Astrocyte (in vitro differentiated cells and primary cell): Measurements from ENCODE around the gene VGLL4. TPM values are rescaled to one million over a fixed set of nuclear protein-coding genes. Genes with fewer than 3 reads are reported as not detected.

Experiments used
- DNase-seq: peaks from one replicate; pipeline ENCODE4 v3.0.0-alpha.2; 2010; ENCODE audit warnings: low read depth
- FAIRE-seq: peaks from 2 replicates; lab custom pipeline; 2011; peaks lifted over from hg19 to GRCh38; lab: Jason Lieb, UNC
- H2AFZ ChIP-seq: 2 replicates; pipeline ENCODE4 v1.6.0; 2012; ENCODE audit warnings: low read depth, low read length, inconsistent platforms
- H3K27ac ChIP-seq: 2 replicates; pipeline ENCODE4 v1.5.1; 2011; ENCODE audit warnings: low read depth, low read length, inconsistent platforms
- H3K27me3 ChIP-seq: 2 replicates; pipeline ENCODE4 v1.6.0; 2011; ENCODE audit warnings: low read length, inconsistent platforms; ENCODE audit not compliant: insufficient read depth
- H3K36me3 ChIP-seq: 2 replicates; pipeline ENCODE4 v1.5.1; 2011; ENCODE audit warnings: low read length, inconsistent platforms; ENCODE audit not compliant: insufficient read depth
- H3K4me1 ChIP-seq: 2 replicates; pipeline ENCODE4 v1.5.1; 2011; ENCODE audit warnings: low read length, inconsistent platforms; ENCODE audit not compliant: insufficient read depth
- H3K4me2 ChIP-seq: 2 replicates; pipeline ENCODE4 v1.6.0; 2012; ENCODE audit warnings: low read length, inconsistent platforms
- H3K4me3 ChIP-seq: 2 replicates; pipeline ENCODE4 v1.5.1; 2011; ENCODE audit warnings: low read depth, mild to moderate bottlenecking, low read length, inconsistent platforms; ENCODE audit not compliant: insufficient read depth
- H3K79me2 ChIP-seq: 2 replicates; pipeline ENCODE4 v1.6.0; 2012; ENCODE audit warnings: mild to moderate bottlenecking, low read length, inconsistent platforms; ENCODE audit not compliant: insufficient read depth
- H3K9ac ChIP-seq: 2 replicates; pipeline ENCODE4 v1.6.0; 2012; ENCODE audit warnings: mild to moderate bottlenecking, low read length, inconsistent platforms
- H3K9me3 ChIP-seq: 2 replicates; pipeline ENCODE4 v1.5.1; 2012; ENCODE audit warnings: low read depth, mild to moderate bottlenecking, low read length, inconsistent platforms; ENCODE audit not compliant: insufficient read depth
- H4K20me1 ChIP-seq: 2 replicates; pipeline ENCODE4 v1.6.0; 2012; ENCODE audit warnings: low read length, inconsistent platforms; ENCODE audit not compliant: insufficient read depth
- H3K27ac Mint-ChIP-seq: one replicate; pipeline ENCODE4 v1.8.0; 2021; ENCODE audit warnings: mild to moderate bottlenecking, mixed read lengths; ENCODE audit not compliant: unreplicated experiment
- H3K27me3 Mint-ChIP-seq: one replicate; pipeline ENCODE4 v1.8.0; 2021; ENCODE audit warnings: low read depth, mixed read lengths; ENCODE audit not compliant: unreplicated experiment
- H3K36me3 Mint-ChIP-seq: one replicate; pipeline ENCODE4 v1.8.0; 2021; ENCODE audit warnings: low read depth, mixed read lengths; ENCODE audit not compliant: unreplicated experiment
- H3K4me1 Mint-ChIP-seq: one replicate; pipeline ENCODE4 v1.8.0; 2021; ENCODE audit warnings: low read depth, mixed read lengths; ENCODE audit not compliant: unreplicated experiment
- H3K4me3 Mint-ChIP-seq: one replicate; pipeline ENCODE4 v1.8.0; 2021; ENCODE audit warnings: mild to moderate bottlenecking, moderate library complexity, mixed read lengths; ENCODE audit not compliant: unreplicated experiment
- H3K9me3 Mint-ChIP-seq: one replicate; pipeline ENCODE4 v1.8.0; 2021; ENCODE audit warnings: mild to moderate bottlenecking, mixed read lengths; ENCODE audit not compliant: unreplicated experiment
- EZH2 ChIP-seq: IDR thresholded peaks from 2 replicates; pipeline ENCODE4 v1.6.1; 2012; ENCODE audit warnings: mild to moderate bottlenecking, low read length, inconsistent platforms; ENCODE audit not compliant: insufficient read depth
- total RNA-seq: library from RNA; stranded (reverse); gene quantifications from 2 replicates; pipeline ENCODE4 v1.2.1, GENCODE V29; 2021
- TF ChIP-seq, protein P1 (sequence below): IDR thresholded peaks from 2 replicates; pipeline ENCODE4 v1.5.1; 2011; ENCODE audit warnings: low read depth, mild to moderate bottlenecking, inconsistent platforms, low read length, moderate library complexity; ENCODE audit not compliant: insufficient read depth

The VGLL4 gene
- total RNA-seq, 1 donor from 2014 or later, result 70.3 TPM

DNA sequence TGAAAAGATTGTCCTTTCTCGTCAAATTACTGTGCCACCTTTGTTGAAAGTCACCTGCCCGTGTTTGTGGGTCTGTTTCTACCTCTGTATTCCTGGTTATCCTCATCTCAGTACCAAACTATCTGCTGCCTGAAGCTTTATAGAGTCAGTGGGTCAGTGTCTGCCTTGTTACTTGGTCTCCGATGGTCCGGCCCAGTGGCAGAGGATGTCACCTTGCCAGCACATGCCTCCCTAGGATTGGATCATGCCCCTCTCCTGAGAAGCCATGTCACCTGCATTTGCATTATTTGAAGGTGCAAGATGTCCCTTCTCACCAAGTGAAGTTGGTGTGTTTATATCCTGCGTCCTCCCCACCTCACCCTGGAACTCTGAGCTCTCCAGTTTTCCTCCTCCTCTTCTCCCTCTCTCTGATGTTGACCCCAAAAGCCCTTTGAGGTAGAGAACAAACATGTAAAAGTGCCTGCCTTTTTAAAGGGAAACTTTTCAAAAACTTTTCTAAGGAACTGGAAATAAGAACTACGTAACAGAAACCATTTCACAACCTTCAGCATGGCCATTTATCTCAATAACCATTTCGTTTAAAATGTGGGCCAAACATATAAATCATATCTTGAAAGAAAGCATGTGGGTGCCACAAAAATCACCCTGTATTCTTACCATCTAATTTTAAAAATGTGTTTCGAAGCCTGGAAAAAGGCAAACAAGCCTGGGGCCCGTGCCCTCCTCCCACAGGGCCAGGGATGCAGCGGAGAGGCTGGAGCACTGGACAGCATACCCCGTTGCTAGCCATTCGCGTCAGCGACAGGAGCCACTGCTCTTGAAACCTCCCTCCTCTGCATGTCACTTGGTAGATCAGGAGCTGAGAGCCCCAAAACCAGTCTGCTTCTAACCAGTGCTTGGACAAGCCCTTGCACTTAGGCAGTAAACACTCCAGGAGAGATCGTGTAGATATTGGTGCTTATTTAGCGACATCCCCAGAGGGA lies 102.1 kb downstream of the VGLL4 start:
- H4K20me1 ChIP-seq, result no peaks in the 10 kb centered on the region
- Mint-ChIP-seq H3K36me3 (peaks cover 5% of the 10 kb centered on the region), H3K9me3 (no peaks in the 10 kb centered on the region), H3K27me3 (no peaks in the 10 kb centered on the region), H3K27ac (no peak overlapping the region), H3K4me3 (no peak overlapping the region), H3K4me1 (peaks cover 5% of the 10 kb centered on the region)
- H3K27ac ChIP-seq, result no peak overlapping the region
- H3K4me3 ChIP-seq, result no peak overlapping the region
- no peak overlapping the region for H3K4me2 ChIP-seq
- FAIRE-seq (no peak), DNase-seq (no peak)
- peaks cover 4% of the 10 kb centered on the region for H3K9me3 ChIP-seq
- no peaks in the 10 kb centered on the region for H3K36me3 ChIP-seq
- no peak for TF ChIP-seq EZH2
- TF ChIP-seq, protein P1, sequence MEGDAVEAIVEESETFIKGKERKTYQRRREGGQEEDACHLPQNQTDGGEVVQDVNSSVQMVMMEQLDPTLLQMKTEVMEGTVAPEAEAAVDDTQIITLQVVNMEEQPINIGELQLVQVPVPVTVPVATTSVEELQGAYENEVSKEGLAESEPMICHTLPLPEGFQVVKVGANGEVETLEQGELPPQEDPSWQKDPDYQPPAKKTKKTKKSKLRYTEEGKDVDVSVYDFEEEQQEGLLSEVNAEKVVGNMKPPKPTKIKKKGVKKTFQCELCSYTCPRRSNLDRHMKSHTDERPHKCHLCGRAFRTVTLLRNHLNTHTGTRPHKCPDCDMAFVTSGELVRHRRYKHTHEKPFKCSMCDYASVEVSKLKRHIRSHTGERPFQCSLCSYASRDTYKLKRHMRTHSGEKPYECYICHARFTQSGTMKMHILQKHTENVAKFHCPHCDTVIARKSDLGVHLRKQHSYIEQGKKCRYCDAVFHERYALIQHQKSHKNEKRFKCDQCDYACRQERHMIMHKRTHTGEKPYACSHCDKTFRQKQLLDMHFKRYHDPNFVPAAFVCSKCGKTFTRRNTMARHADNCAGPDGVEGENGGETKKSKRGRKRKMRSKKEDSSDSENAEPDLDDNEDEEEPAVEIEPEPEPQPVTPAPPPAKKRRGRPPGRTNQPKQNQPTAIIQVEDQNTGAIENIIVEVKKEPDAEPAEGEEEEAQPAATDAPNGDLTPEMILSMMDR, result no peak
- H3K79me2 ChIP-seq, result peaks cover 3% of the 10 kb centered on the region
- H3K9ac ChIP-seq, result no peak overlapping the region
- H3K4me1 ChIP-seq, result peaks cover 7% of the 10 kb centered on the region
- H2AFZ ChIP-seq, result no peak overlapping the region
- H3K27me3 ChIP-seq, result no peaks in the 10 kb centered on the region

DNA sequence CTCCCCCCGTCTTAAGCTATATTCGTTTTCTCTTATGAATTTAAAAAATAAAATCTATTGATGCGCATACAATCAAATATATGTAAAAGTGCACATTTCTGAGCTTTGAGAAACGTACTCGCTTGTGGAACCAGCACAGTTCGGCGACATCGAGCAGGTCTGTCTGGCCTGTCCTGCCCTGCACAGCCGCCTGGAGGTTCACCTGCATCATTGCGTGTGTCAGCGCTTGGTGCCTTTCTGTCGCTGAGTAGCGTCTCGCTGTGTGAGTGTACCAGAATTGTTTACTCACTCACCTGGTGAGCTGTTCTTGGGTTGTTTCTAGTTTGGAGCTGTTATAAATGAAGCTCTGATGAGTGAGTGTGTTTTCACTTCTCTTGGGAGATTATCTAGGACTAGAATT lies 104.0 kb downstream of the VGLL4 start:
- Histone ChIP-seq H3K27me3 (no peaks in the 10 kb centered on the region), H3K4me1 (peaks cover 7% of the 10 kb centered on the region), H3K4me3 (no peak overlapping the region), H3K79me2 (no peaks in the 10 kb centered on the region), H2AFZ (no peak overlapping the region), H3K9me3 (peaks cover 4% of the 10 kb centered on the region), H3K4me2 (no peak overlapping the region), H3K36me3 (no peaks in the 10 kb centered on the region), H4K20me1 (no peaks in the 10 kb centered on the region), H3K27ac (no peak overlapping the region), H3K9ac (no peak overlapping the region)
- no peak for DNase-seq
- Mint-ChIP-seq H3K27me3 (no peaks in the 10 kb centered on the region), H3K9me3 (no peaks in the 10 kb centered on the region), H3K4me3 (no peak overlapping the region), H3K36me3 (peaks cover 5% of the 10 kb centered on the region), H3K4me1 (peaks cover 2% of the 10 kb centered on the region), H3K27ac (no peak overlapping the region)
- FAIRE-seq, result no peak
- TF ChIP-seq EZH2, result no peak
- TF ChIP-seq, protein P1, result no peak

DNA sequence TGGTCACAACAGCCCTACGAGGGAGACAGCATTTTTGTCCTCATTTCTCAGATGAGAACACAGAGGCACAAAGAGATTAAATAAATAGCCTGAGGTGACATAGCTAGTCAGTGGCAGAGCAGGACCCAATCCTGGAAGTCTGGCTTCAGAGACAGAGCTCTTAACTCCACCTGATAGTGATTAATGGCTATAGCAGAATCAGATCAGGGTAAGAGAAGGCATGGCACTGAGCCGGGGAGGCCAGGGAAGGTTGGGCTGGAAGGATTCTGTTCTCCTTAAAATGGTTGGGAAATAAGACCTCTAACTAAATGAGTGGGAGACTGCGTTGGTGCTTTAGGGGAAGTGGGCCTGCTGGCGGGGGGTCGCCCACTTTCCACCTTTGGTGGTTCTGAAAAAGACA lies 104.5 kb downstream of the VGLL4 start:
- H3K9ac ChIP-seq, result no peak overlapping the region
- no peaks in the 10 kb centered on the region for H4K20me1 ChIP-seq
- no peaks in the 10 kb centered on the region for H3K36me3 ChIP-seq
- H3K9me3 ChIP-seq, result peaks cover 4% of the 10 kb centered on the region
- H3K27ac Mint-ChIP-seq, result no peak overlapping the region
- no peaks in the 10 kb centered on the region for H3K9me3 Mint-ChIP-seq
- H3K4me3 Mint-ChIP-seq, result no peak overlapping the region
- H3K4me2 ChIP-seq, result no peak overlapping the region
- H3K4me1 ChIP-seq, result peaks cover 2% of the 10 kb centered on the region
- no peak overlapping the region for H3K27ac ChIP-seq
- H3K4me3 ChIP-seq, result no peak overlapping the region
- H3K79me2 ChIP-seq, result no peaks in the 10 kb centered on the region
- FAIRE-seq (no peak), DNase-seq (no peak)
- peaks cover 5% of the 10 kb centered on the region for H3K36me3 Mint-ChIP-seq
- no peaks in the 10 kb centered on the region for H3K4me1 Mint-ChIP-seq
- no peak overlapping the region for H2AFZ ChIP-seq
- no peak for TF ChIP-seq EZH2
- TF ChIP-seq, protein P1, result no peak
- H3K27me3 Mint-ChIP-seq, result no peaks in the 10 kb centered on the region
- no peaks in the 10 kb centered on the region for H3K27me3 ChIP-seq
